NK-92 (cell line): ENCODE results near the gene TES.

Experiments used
- DNase-seq: peaks from one replicate; lab custom pipeline; 2025; ENCODE audit not compliant: unreplicated experiment; lab: John Stamatoyannopoulos, UW

TES gene

DNA sequence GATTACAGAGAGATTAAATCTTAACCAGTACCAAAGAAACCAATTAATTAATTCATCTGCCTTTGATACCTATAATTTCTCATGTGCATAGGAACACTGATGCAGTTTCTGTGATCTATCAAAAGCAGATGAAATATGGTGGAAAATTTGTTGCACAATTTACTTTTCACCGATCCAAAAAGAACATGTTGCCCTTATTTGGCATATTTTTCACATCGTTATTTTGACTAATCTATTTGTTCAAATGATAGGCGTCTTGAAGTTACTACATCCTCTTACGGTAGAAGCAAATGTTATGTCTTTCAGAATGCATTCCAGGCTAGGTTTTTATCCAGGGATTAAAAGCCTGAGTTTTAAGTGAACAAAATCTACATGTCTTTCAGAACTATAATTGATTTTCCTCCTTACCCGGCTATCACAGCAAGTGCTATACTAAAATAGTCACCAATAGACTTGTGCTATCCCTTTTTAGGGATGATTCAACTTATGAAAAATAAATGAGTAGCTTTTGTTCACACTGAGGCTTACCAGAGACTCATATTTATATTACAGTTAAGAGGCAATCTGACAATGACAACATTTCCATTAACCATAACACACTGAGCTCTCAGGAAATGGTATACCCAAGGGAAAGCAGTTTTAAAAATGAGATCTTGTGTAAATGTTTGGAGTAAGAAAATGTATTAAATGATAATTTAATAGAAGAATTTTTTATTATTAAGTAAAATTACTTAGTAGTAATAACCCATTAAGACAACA lies 16.8 kb upstream of the TES start:
- DNase-seq = no peak

DNA sequence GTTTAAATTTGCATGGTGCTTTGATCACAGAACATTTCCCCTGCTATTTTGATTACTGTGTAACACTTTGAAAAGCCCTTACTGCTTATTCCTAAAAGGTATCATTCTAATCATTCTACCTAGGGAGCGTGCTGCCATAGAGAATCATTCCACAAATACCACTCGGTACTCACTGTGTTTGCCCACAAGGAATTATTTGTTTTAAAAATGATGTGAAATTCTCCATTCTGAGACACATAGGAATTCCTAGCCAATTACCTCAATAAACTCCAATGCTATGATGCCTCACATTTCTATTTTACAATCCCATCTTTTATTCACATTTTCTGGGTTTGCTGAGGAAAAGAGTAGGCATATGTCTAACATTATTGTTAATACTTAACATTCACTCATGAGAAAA lies 16.2 kb upstream of the TES start:
- no peak for DNase-seq

DNA sequence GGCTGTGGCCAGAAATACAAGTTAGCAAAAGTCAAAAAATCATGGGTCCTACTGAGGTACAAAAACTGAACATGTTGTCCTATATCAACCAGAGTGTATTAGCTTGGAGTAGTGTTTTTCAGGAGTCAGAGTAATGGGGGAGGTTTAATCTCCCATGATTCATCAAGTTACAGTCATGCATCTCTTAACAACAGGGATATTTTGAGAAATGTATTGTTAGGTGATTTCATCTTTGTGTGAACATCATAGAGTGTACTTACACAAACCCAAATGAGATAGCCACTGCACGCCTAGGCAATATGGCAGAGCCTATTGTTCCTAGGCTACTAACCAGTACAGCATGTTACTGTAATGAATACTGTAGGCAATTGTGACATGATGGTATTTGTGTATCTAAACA lies 14.9 kb upstream of the TES start:
- DNase-seq = no peak

DNA sequence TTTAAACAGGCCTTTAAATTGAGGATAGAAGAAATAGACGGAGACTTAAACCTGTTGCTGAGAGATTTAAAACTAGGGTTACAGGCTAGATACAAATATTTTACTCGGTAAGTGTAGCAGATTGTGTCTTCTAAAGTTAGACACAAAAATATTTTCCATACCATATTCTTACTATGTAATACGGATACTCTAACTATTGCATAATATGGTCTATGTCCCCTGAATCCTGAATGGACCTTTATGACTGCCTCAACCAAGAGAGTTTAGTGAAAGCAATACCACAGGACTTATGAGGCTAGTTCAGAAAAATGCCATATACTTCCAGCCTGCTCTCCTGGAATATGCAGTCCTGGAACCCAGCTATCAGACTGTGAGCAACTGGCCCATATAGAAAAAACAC lies 13.4 kb upstream of the TES start:
- no peak for DNase-seq

DNA sequence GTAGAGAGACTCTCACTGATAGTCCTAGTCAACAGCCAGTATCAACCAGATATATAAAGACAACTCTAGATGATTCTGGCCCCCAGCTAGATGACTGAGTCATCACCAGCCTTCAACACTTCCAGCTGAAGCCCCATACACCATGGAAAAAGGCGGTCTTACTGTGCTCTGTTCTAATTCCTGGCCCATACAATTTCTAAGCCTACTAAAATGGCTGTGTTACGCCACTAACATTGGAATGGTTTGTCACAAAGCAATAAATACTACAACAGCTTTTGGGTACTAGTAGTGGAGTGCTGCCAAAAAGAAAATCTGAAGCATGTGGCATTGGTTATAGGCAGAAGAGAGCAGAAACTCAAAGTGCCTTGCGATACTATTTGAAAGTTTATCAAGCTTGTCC lies 13.0 kb upstream of the TES start:
- no peak for DNase-seq

DNA sequence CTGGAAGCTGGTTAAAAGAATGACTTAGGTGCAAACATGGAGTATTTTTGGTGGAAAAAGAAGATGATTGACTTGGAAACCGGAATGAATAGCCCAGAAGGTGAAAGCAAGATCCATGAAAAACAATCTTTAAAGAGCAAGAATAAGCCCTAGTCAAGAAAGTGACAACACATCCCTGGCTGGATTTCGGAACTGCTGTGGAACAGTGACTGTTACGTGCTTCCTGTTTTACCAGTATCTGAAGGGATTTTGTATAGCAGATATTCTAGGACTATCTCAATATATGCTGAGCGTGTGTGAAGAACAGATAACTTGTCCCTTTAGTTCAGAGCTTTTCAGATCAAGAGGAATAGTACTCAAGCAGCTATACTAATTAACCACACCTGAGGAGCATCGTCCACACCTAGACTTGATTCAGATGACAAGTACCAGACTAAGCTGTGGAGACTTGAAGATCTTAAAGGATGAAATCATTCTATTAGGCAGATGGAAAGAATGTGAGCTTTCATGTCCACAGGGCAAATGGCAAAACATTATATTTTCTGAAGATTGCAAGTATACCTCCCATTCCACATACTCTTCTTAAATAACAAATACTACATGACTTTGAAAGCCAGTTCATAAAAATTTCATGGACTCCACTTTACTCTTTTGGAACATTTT lies 11.5 kb upstream of the TES start:
- DNase-seq = no peak

DNA sequence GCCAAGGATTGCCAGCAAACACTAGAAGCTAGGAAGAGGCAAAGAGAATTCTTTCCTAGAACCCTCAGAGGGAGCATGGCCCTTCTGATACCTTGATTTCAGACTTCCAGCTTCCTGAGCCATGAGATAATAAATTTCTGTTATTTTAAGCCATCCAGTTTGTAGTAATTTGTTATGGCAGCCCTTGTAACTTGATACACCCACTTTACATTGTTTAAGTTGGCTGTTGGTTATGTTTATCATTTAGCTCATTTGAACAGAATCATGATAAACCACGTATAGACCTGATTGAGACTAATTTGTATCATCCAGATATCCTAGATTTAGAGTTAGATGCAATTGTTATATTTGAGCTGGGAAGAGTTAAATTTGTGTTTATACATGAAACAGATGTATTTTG lies 9.4 kb upstream of the TES start:
- DNase-seq = no peak

DNA sequence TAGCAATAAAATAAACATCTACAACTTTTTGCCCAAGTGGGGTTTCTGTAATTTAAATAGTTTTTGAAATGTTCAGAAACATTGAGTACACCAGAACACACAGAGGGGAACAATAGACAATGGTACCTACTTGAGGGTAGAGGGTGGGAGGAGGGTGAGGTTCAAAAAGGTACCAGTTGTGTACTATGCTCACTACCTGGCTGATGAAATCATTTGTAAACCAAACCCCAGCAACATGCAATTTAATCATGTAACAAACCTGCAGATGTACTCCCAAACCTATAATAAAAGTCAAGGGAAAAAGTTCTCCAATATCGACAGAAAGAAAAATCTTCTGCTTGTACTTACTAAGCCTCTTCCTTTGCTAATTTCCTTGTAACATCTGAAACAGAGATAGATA lies 4.2 kb upstream of the TES start:
- DNase-seq = no peak

DNA sequence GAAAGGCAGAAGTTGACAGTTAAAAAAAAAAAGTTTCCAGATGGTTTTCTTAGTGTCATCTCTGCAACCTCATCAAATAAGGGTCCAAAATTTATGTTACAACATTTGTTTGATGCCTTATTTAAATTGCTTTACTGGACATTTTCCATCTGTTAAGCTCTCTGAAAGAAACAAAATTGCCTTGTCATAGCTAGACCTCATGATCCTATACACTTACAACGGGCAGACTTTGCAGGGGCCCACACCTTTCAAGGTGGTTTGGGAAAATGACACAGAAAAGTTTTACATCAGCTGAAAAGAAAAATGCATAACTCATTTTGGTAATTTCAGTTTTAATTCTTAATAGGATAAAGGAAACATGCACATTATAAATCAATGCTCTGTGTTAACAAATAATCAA lies 1.4 kb upstream of the TES start:
- DNase-seq = no peak

DNA sequence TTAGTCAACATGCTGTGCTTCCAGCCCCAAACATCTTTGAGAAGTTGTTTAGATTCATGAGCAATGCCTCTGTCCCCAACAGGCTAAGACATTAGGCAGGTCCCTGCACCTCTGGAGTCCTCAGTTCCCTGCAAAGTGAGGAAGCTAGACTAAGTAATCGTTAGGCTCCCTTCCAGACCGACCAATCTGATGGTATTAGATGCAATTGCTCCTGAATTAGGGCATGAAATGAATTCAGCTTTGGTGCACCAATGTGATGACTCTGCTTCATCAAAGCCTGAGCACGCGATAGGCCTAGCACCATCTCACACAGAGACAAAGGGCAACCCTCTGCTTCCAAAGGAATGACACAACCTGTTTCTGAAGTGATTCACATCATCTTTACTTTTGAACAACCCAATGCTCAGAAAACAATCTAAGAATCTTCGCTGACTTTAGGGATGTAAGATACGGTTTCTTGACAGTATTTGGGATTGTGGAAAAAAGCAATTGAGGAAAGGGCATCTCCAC lies 723 bp upstream of the TES start:
- DNase-seq = no peak

DNA sequence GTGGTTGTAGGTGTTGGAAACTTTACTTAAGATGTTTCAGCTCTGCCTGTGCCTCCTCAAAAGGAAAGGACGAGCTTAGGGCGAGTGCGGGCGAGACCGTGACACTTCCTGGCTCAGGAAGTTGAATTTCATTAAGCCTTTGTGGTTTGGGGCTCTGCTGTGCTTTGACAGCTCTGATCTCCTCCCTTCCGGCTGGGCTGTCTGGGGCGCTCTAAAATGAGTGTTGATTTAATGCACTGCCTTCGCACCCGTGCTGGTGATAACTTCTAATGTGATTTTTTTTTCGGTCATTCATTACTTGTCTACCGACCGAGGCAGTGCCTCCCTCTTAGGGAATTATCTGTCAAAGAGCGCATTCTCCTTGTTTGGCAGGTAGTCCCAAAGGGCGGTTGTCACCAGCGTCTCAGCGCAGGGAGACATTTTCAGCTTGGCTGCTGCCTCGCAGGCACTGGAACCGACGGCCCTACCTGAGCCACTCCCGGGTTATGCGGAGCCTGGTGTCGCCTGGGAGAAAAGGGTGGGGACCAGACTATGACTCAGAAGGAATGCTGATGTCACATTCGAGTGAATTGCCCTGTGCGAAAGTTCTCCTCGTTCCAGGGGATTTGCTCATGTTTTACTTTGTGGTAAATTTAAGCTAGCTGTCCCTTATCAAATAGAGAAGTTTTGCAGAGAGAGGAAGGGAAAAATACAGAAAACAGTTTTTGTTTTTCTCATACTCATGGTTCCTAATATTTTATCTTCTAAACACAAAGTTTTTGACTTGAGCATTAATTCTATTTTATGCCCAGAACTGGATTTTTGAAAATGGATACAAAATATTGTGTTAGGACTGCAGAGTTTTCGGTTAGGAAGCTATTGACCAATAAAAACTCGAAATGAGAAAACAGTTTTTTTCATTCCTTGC lies 920 bp downstream of the TES start:
- peak; percentile 16 for DNase-seq

DNA sequence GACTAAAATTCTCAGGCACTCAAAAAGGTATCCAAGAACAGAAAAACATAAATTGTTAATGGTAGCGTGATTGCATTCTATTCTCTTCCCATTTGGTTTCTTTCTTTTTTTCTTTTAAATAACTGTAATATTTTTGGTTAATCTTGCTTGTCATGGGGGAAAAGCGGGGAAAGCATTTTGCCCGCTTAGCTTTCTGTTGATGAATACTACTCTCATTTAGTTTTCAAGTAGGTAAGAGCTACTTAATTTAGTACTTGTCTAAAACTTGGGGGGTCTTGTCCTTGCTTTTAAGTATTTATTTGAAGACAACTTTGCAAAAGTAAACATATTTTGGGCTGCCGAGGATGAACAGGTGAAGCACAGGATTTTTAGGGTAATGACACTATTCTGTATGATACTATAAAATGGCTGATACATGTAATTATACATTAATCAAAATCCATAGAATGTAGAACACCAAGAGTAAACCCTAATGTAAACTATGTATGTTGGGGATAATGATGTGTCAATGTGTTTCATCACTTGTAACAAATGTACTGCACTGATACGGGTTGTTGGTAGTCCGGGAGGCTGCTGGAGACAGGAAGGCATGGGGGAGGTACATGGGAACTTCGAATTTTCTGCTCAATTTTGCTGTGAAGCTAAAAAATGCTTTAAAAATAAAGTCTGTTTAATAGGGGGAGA lies 1.7 kb downstream of the TES start:
- DNase-seq = no peak

DNA sequence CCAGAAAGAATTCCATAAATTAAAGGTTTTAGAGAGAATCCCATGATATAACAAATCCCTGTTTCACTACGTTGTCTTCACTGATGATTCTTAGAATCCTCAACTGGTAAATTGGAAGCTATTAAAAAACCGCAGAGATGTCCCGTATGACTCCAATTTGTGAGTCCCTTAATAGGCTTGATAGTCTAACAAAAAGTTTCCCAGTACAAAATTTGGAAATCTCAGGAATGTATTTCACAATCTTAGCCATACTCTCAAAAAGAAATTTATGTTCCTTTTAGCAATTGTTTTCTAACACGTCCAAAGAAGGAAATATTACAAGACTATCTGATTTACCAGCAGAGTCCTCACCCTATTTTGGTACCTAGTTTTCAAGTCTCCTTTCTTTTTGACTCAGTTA lies 2.5 kb downstream of the TES start:
- DNase-seq = no peak

DNA sequence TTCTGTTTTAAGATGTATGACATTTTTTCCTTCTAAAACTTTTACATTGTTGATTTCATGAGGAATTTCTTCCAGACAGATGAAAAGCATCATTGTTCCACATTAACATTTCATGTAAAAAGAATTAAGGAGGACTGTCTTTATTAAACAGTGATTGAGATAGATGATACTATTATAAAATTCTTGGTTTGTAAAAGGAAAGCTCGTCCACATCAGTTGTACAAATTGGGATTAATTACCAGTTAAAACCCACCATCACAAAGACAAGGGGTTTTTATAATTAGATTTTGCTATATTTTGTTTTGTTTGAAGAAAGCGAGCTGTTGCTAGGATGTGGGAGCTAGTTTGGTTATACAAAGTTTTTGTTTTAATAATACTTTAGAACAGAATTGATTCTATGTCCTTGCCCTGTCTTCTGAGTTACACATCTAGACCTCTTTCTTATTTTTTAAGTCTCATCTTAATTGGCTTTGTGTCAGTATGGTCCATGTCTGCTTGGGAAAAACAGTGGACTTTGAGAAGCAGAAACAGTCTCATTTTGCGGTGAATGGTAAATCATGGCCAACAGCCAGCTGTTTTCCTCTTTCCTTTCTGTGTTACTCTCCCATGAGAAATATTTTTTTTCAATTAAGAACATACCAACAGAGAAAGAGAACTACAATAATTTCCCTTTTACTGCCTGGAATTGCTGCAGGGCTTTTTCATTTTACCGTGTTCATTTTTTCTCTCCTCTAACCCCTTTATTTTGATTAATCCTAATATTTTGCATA lies 3.2 kb downstream of the TES start:
- no peak for DNase-seq

DNA sequence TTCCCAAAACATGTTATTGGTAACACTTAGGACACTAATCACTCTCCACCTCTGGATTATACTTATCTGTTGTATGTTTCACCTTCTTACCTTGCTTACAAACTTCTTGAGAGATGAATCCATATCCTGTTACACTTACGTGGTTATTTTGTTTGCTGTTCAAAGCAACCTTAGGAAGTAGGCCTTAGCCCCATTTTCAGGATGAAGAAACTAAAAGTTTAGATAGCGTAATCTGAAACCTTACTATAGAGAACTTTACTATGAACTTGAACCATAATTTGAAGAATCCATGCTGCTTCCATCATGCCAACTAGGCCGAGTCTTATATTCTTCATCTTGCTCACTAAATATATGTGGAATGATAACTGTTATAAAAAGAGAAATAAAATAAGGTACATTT lies 4.6 kb downstream of the TES start:
- DNase-seq = no peak

DNA sequence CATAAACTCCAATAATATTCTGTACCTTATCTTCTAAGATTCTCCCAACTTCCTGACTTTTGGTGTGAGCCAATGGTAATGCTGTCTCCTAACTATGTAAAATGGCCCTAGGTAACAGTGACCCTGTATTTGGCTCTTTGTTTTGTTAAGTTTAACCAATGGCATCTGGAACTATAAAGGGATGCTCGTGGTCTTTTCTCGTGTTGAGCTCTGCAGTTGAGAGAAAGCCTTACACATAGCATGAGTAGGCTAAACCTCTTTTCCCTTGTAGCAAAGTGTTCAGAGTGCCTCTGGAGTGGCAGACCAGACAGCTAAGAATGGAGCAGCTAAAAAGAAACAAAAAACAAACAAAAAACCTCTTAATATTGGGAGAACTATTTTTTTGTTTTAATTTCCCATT lies 5.2 kb downstream of the TES start:
- no peak for DNase-seq

DNA sequence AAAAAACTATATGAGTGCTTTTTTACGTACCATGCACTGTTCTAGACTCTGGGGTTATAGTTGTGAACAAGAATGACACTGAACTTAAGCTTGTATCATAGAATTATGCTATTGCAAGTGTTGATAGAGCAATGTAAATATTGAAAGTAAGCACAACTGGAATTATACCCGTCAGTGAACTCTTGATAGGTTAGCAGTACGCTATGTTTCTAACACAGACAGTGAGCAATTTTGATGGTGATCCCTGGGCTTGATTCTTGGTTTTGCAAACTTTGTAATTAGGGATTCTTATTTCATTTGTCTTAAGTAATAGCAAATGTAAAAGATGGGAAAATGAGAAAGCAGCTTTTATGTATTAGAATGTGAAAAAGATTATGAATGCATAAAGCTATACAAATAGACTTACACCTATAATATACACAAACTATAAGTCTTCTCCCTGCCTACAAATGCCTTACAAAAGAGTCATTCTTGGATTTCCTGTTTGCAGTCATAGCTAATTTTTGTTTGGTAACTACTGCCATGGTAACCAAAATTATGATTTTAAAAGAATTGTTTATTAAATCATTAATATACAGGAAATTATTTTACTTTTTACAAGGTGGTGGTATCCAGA lies 6.7 kb downstream of the TES start:
- DNase-seq = no peak

DNA sequence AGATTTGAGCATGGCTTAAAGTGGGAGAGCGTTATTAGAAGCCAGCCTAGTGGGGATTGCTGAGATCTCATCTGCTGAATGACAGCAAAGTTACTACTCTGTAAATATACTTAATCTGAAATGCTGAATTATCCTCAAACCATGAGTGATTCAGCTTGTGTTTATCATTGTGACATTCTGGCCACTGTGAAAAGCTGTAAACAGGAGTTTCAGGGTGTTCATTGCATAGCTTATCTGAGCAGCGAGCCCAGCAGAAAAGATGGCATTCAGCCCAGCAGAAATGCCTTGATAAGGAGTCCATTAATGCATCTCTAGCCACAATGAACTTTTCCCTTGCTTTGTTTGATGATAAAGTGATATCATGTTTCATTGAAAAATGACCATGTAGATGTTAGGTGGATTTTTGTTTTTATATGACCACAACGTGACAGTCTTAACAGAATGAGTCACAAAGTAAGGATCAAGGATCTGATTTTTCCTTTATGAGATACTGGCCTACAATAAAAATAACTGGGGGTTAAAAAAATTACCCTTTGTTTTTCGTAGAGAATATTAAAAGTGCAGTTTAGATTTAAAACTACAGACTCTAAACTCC lies 7.8 kb downstream of the TES start:
- DNase-seq = no peak

DNA sequence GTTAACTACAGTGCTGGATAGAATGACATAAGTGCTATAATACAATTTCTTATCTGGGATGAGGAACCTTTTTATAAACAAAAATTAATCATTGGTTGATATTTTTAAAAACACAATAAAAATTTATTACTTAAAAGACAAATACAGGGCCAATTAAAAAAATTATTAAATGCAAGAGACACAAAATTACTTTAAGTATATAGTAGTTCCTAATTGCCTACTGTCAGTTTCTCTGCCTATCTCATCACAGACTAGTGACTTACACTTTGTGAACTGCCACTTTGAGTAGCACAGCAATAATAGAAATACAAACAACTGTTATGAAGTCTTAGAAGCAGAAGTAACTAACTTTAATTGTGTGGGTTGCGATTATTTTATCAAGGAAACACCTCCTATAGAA lies 8.4 kb downstream of the TES start:
- no peak for DNase-seq

DNA sequence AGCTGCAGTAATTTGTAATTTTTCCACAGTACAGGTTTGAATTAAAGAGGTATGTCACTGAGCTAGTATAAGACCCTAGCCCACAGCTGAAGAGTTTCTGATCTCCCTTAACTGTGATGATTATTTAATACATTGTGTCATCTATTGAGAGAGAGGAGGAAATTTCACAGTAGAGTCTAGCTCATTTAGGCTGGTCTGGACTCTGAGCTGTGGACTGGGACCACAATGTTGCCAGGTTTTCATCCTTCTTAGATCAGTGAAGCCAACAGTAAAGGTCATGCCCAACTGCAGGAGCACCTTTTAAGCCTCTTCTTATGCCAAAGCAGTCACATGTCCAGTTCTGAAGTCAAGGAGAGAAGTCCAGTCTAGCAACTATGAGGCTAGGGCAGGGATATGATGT lies 8.9 kb downstream of the TES start:
- no peak for DNase-seq
